ENCODE measurements around the gene KTN1. TPM values are rescaled to one million over a fixed set of nuclear protein-coding genes. Genes with fewer than 3 reads are reported as not detected.

The KTN1 gene
- total RNA-seq, 1 experiment from 2014 or later = 180 TPM

DNA sequence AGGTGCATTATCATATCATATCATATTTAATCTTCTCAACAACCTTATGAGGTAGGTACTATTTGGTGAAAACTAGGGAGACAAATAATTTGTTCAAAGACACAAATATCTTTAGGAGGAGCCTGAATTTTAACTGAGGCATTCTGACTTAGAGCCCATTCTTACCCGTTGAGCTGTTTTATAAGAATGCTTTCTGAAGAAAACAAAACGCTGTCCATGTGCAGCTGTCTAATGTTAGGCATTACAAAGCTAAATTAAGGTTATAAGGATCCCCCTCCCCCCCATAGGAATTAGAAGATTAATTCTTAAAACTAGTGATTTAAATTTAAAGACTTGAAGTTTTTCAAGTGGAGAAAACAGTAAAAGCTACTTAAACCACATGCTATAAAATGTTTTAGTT, 6.4 kb downstream of the KTN1 start:
- Mint-ChIP-seq H3K36me3 (ENCODE audit: insufficient read depth, unreplicated experiment) (no peaks in the 10 kb centered on the region), H3K9me3 (ENCODE audit: unreplicated experiment) (no peaks in the 10 kb centered on the region), H3K27me3 (ENCODE audit: insufficient read depth, unreplicated experiment) (no peaks in the 10 kb centered on the region), H3K4me1 (ENCODE audit: insufficient read depth, unreplicated experiment) (peaks cover 38% of the 10 kb centered on the region), H3K4me3 (ENCODE audit: unreplicated experiment) (no peak overlapping the region), H3K27ac (ENCODE audit: low read depth, unreplicated experiment) (peak overlapping the region; percentile 37)
- CTCF ChIA-PET = interaction anchor here (0.6 to 4.3 kb wide), 3 partner anchors 140 to 346 kb away, joined by 4 to 24 read pairs (median 5); no protein-coding TSS in a partner anchor
- POLR2A ChIA-PET = interaction anchor here (1.3 to 8.1 kb wide), 3 partner anchors 15 to 139 kb away, joined by 3 to 88 read pairs (median 9); no protein-coding TSS in a partner anchor
- intact Hi-C loops (cut with micrococcal nuclease) = no loop called here
- DNase-seq (ENCODE audit: unreplicated experiment) = no peak
- TF ChIP-seq CTCF (IDR thresholded peaks at IDR 0.05; ENCODE audit: unreplicated experiment) = no peak
- BruUV-seq (replicated peaks) = no TSS peak

DNA sequence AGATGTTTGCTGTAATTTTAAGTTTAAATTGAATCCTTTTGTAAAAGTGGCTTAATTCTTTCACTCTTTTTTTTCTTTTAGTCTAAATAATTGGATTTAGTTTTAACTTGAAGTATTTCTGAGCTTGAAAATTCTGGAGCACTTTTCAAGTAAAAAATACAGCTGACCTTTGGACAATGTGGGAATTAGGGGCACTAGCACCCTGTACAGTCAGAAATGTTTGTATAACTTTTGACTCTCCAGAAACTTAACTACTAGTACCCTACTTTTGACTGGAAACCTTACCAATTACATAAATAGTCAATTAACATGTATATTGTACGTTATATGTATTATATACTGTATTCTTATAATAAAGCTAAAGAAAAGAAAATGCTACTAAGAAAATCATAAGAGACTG, 7.8 kb downstream of the KTN1 start:
- CTCF ChIA-PET = interaction anchor here (0.9 to 4.3 kb wide), 3 partner anchors 8 to 141 kb away, joined by 3 to 24 read pairs (median 4); no protein-coding TSS in a partner anchor
- intact Hi-C loops (cut with micrococcal nuclease) = no loop called here
- TF ChIP-seq CTCF (IDR thresholded peaks at IDR 0.05; ENCODE audit: unreplicated experiment) = no peak
- no TSS peak for BruUV-seq (replicated peaks)
- no peak for DNase-seq (ENCODE audit: unreplicated experiment)
- H3K36me3 Mint-ChIP-seq (ENCODE audit: insufficient read depth, unreplicated experiment) = no peaks in the 10 kb centered on the region
- H3K4me3 Mint-ChIP-seq (ENCODE audit: unreplicated experiment) = no peak overlapping the region
- peaks cover 47% of the 10 kb centered on the region for H3K4me1 Mint-ChIP-seq (ENCODE audit: insufficient read depth, unreplicated experiment)
- peak overlapping the region; percentile 55 for H3K27ac Mint-ChIP-seq (ENCODE audit: low read depth, unreplicated experiment)
- no peaks in the 10 kb centered on the region for H3K27me3 Mint-ChIP-seq (ENCODE audit: insufficient read depth, unreplicated experiment)
- no peaks in the 10 kb centered on the region for H3K9me3 Mint-ChIP-seq (ENCODE audit: unreplicated experiment)
- POLR2A ChIA-PET = interaction anchor here (0.6 to 8.1 kb wide), 2 partner anchors 13 to 18 kb away, joined by 4 to 88 read pairs; no protein-coding TSS in a partner anchor

GRCh38 chr14:55588259-55588699, 8.3 kb downstream of the KTN1 start:
- Mint-ChIP-seq H3K4me3 (ENCODE audit: unreplicated experiment) (no peak overlapping the region), H3K36me3 (ENCODE audit: insufficient read depth, unreplicated experiment) (no peaks in the 10 kb centered on the region), H3K27ac (ENCODE audit: low read depth, unreplicated experiment) (peak overlapping the region; percentile 55), H3K4me1 (ENCODE audit: insufficient read depth, unreplicated experiment) (peaks cover 51% of the 10 kb centered on the region), H3K9me3 (ENCODE audit: unreplicated experiment) (no peaks in the 10 kb centered on the region), H3K27me3 (ENCODE audit: insufficient read depth, unreplicated experiment) (no peaks in the 10 kb centered on the region)
- DNase-seq (ENCODE audit: unreplicated experiment) = no peak
- TF ChIP-seq CTCF (IDR thresholded peaks at IDR 0.05; ENCODE audit: unreplicated experiment) = no peak
- POLR2A ChIA-PET = interaction anchor here (8.1 kb wide), 1 partner anchor 13 kb away, joined by 88 read pairs; no protein-coding TSS in a partner anchor
- BruUV-seq (replicated peaks) = no TSS peak
- intact Hi-C loops (cut with micrococcal nuclease) = no loop called here
- CTCF ChIA-PET = no interaction called here

DNA sequence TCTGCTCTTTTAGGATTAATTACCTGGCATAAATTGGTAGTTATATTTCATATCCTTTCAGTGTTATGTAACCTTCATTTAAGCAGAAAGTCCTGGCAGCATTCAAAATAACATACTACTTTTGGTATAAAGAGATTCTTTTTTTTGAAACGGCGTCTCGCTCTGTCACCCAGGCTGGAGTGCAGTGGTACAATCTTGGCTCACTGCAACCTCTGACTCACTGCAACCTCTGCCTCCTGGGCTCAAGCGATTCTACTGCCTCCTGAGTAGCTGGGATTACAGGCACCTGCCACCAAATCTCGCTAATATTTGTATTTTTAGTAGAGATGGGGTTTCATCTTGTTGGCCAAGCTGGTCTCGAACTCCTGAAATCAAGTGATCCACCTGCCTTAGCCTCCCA, 9.2 kb downstream of the KTN1 start:
- DNase-seq (ENCODE audit: unreplicated experiment) = peak; percentile 59
- H3K9me3 Mint-ChIP-seq (ENCODE audit: unreplicated experiment) = no peaks in the 10 kb centered on the region
- intact Hi-C loops (cut with micrococcal nuclease) = no loop called here
- no TSS peak for BruUV-seq (replicated peaks)
- no peak overlapping the region for H3K27ac Mint-ChIP-seq (ENCODE audit: low read depth, unreplicated experiment)
- H3K4me3 Mint-ChIP-seq (ENCODE audit: unreplicated experiment) = peak overlapping the region; percentile 46
- TF ChIP-seq CTCF (IDR thresholded peaks at IDR 0.05; ENCODE audit: unreplicated experiment) = no peak
- no peaks in the 10 kb centered on the region for H3K36me3 Mint-ChIP-seq (ENCODE audit: insufficient read depth, unreplicated experiment)
- ChIA-PET POLR2A (interaction anchor here (0.6 to 8.1 kb wide), 6 partner anchors 8 to 142 kb away, joined by 3 to 88 read pairs (median 7); partner anchors contain the start of gene KTN1), CTCF (interaction anchor here (0.7 kb wide), 2 partner anchors 48 to 143 kb away, joined by 3 read pairs; no protein-coding TSS in a partner anchor)
- H3K27me3 Mint-ChIP-seq (ENCODE audit: insufficient read depth, unreplicated experiment) = no peaks in the 10 kb centered on the region
- peaks cover 58% of the 10 kb centered on the region for H3K4me1 Mint-ChIP-seq (ENCODE audit: insufficient read depth, unreplicated experiment)

All from MCF 10A (cell line).